Right lobe of liver (tissue), 6 donors: Measurements from ENCODE around the gene ALCAM. TPM values are rescaled to one million over a fixed set of nuclear protein-coding genes. Genes with fewer than 3 reads are reported as not detected.

Experiments used
- ATAC-seq, 4 donors: fragments of 200-7000 bp; cut with Tn5 transposase; one replicate each; pipeline ENCODE4 v1.9.1; 2020; ENCODE audit warnings: mild to moderate bottlenecking in 4 of 4, moderate library complexity in 4 of 4
- DNase-seq, 3 donors: peaks; one replicate each; pipeline ENCODE4 v3.0.0-alpha.2; 2020
- H3K27ac ChIP-seq, 3 donors: fragments of 200-600 bp; one replicate each; pipeline ENCODE4 v1.8.0; 2022
- H3K27me3 ChIP-seq, 2 donors: fragments of 200-600 bp; one replicate each; pipeline ENCODE4 v1.8.0; 2022
- H3K36me3 ChIP-seq, 4 donors: fragments of 200-600 bp; sonication (generic) in 1 of 4; one replicate each; pipeline versions ENCODE4 v1.5.1 to v1.8.0; 2017 to 2022; ENCODE audit warnings: control low read depth in 1 of 4
- H3K4me1 ChIP-seq, 4 donors: fragments of 200-600 bp; sonication (generic) in 1 of 4; one replicate each; pipeline versions ENCODE4 v1.5.1 to v1.8.0; 2017 to 2022; ENCODE audit warnings: control low read depth in 1 of 4
- H3K4me3 ChIP-seq, 3 donors: fragments of 200-600 bp; one replicate each; pipeline ENCODE4 v1.8.0; 2022
- H3K9me3 ChIP-seq, 4 donors: fragments of 200-600 bp; sonication (generic) in 1 of 4; one replicate each; pipeline versions ENCODE4 v1.5.1 to v1.8.0; 2017 to 2022; ENCODE audit warnings: control low read depth in 1 of 4
- CTCF ChIP-seq, 4 donors: fragments of 200-600 bp in 3 of 4; fragments of 450-650 bp in 1 of 4; IDR thresholded peaks; one replicate each; pipeline versions ENCODE4 v1.5.1 to v1.8.0; 2016 to 2022; ENCODE audit warnings: antibody characterized with exemption in 4 of 4, mild to moderate bottlenecking in 2 of 4
- POLR2A ChIP-seq: fragments of 450-650 bp; IDR thresholded peaks from one replicate; pipeline ENCODE4 v1.6.1; 2017; ENCODE audit warnings: antibody characterized with exemption, mild to moderate bottlenecking
- WGBS: methylation state at CpG from one replicate; pipeline ENCODE4 v1.1.6; 2018; ENCODE audit warnings: low coverage, low lambda C conversion rate; ENCODE audit not compliant: insufficient coverage; ENCODE audit errors: missing lambda C conversion rate; 5-methylcytosine and 5-hydroxymethylcytosine counted together
- intact Hi-C, 2 donors: fragments of 100-400 bp; cut with DNase I; formaldehyde crosslinking; loops; one replicate each; pipeline versions ENCODE4 v1.11.2 to v1.14.1; 2022
- total RNA-seq, 6 experiments: library from RNA; depleted of rRNA in 2 of 6; stranded (reverse); fragments of >200 nt in 2 of 6; fragmentation: NEBNext Ultra II Directional in 3 of 6; extraction: Animal tissue kit (Norgen Biotek cat#: 25700) in 3 of 6; gene quantifications; one replicate each; pipeline versions ENCODE4 v1.1.0 to v1.2.4, GENCODE V29; 2016 to 2023
- donor health status: DM: no; HTN: yes; CAD: no.
- donor health status: DM: no; HTN: no; CAD: no.
- donor health status: DM: no; HTN: no; CAD: no.
- donor health status: DM: no; HTN: yes; CAD: no.
- donor health status: DM: no; HTN: yes; CAD: no.

Gene ALCAM
- total RNA-seq, 6 experiments from 2014 or later = 21.9 to 43.4 (median 34.5) TPM

- peaks cover 0 to 25% (median 5%) of the 10 kb centered on the region in 4 donors for H3K4me1 ChIP-seq
- TF ChIP-seq POLR2A (no peak), CTCF (IDR thresholded peaks at IDR 0.05) (no peak)
- 81% methylated on average over 3 of the region's 3 CpGs for WGBS
- DNase-seq (no peak), ATAC-seq (peak in 1 of 4 donors; percentile 14)
- no peak overlapping the region for H3K27ac ChIP-seq
- H3K36me3 ChIP-seq = no peaks in the 10 kb centered on the region
- H3K27me3 ChIP-seq = no peaks in the 10 kb centered on the region
- intact Hi-C loops = no loop called here
- H3K4me3 ChIP-seq = no peak overlapping the region
- H3K9me3 ChIP-seq = no peaks in the 10 kb centered on the region
Observed at GRCh38 chr3:105466072-105466471, 99.4 kb downstream of the ALCAM start.

- intact Hi-C loops = no loop called here
- Histone ChIP-seq H3K36me3 (no peaks in the 10 kb centered on the region), H3K27ac (no peak overlapping the region), H3K4me1 (peaks cover 0 to 25% (median 5%) of the 10 kb centered on the region in 4 donors), H3K9me3 (no peaks in the 10 kb centered on the region), H3K4me3 (no peak overlapping the region), H3K27me3 (no peaks in the 10 kb centered on the region)
- TF ChIP-seq CTCF (IDR thresholded peaks at IDR 0.05) (no peak), POLR2A (no peak)
- peak in 3 of 4 donors; percentile 34 to 54 (median 36) for ATAC-seq
- WGBS = 16% methylated on average over 2 of the region's 2 CpGs
- DNase-seq = no peak
Observed at GRCh38 chr3:105466495-105467404, 100.0 kb downstream of the ALCAM start.

GRCh38 chr3:105470851-105471250 is 104.1 kb downstream of the ALCAM start:
- ATAC-seq (no peak), DNase-seq (no peak)
- H3K4me1 ChIP-seq = peaks cover 0 to 17% (median 4%) of the 10 kb centered on the region in 4 donors
- no peaks in the 10 kb centered on the region for H3K27me3 ChIP-seq
- no peak for TF ChIP-seq CTCF (IDR thresholded peaks at IDR 0.05)
- TF ChIP-seq POLR2A = no peak
- no peak overlapping the region for H3K27ac ChIP-seq
- intact Hi-C loops = no loop called here
- H3K36me3 ChIP-seq = no peaks in the 10 kb centered on the region
- WGBS = 94% methylated on average over 2 of the region's 2 CpGs
- H3K9me3 ChIP-seq = no peaks in the 10 kb centered on the region
- no peak overlapping the region for H3K4me3 ChIP-seq

GRCh38 chr3:105473521-105474223 is 107.0 kb downstream of the ALCAM start:
- H3K27me3 ChIP-seq = no peaks in the 10 kb centered on the region
- TF ChIP-seq POLR2A (no peak), CTCF (IDR thresholded peaks at IDR 0.05) (no peak)
- DNase-seq (no peak), ATAC-seq (no peak)
- H3K4me3 ChIP-seq = no peak overlapping the region
- H3K4me1 ChIP-seq = no peaks in the 10 kb centered on the region
- intact Hi-C loops = no loop called here
- H3K36me3 ChIP-seq = no peaks in the 10 kb centered on the region
- H3K9me3 ChIP-seq = no peaks in the 10 kb centered on the region
- no peak overlapping the region for H3K27ac ChIP-seq
